C4-2B (cell line): ENCODE data around the gene PAK6.

Experiments used
- H3K27ac ChIP-seq: fragments of 450-650 bp; 2 replicates; pipeline ENCODE4 v1.5.1; 2017
- CTCF ChIP-seq: fragments of 450-650 bp; conservative IDR thresholded peaks from 2 replicates; pipeline ENCODE4 v1.5.1; 2017; ENCODE audit warnings: mild to moderate bottlenecking
- ZFX ChIP-seq: fragments of 450-650 bp; IDR thresholded peaks from 2 replicates; pipeline ENCODE4 v1.6.1; 2017

Gene PAK6

GRCh38 chr15:40281057-40281800, 42.4 kb downstream of the PAK6 start:
- no peak overlapping the region for H3K27ac ChIP-seq
- TF ChIP-seq CTCF (no peak), ZFX (no peak)

GRCh38 chr15:40281801-40282146, 42.9 kb downstream of the PAK6 start:
- no peak for TF ChIP-seq CTCF
- no peak for TF ChIP-seq ZFX
- H3K27ac ChIP-seq = no peak overlapping the region

GRCh38 chr15:40282147-40282868, 43.4 kb downstream of the PAK6 start:
- no peak overlapping the region; the same call in 1 of the 2 replicates for H3K27ac ChIP-seq
- TF ChIP-seq ZFX (no peak), CTCF (peak; percentile 83)

- TF ChIP-seq CTCF (no peak), ZFX (no peak)
- no peak within 1 kb of the TSS; the same call in 1 of the 2 replicates for H3K27ac ChIP-seq
Observed at GRCh38 chr15:40282869-40283614, 44.2 kb downstream of the PAK6 start, which contains the start of gene ANKRD63. Gene ANKRD63, minus strand, starts transcription at chr15:40283064. Its CDS starts 478 bp downstream, at chr15:40282586.

- TF ChIP-seq CTCF (no peak), ZFX (no peak)
- H3K27ac ChIP-seq = no peak overlapping the region
Observed at GRCh38 chr15:40283615-40284300, 44.9 kb downstream of the PAK6 start.

- no peak for TF ChIP-seq ZFX
- no peak for TF ChIP-seq CTCF
- H3K27ac ChIP-seq = no peak overlapping the region
Observed at GRCh38 chr15:40285151-40285550, 46.3 kb downstream of the PAK6 start.
